Neutrophil (primary cell): Measurements from ENCODE around the gene ENAH.

Experiments used
- H3K27ac ChIP-seq: fragments of 200-600 bp; sonication (generic); 2 replicates; pipeline ENCODE4 v1.5.1; 2016; ENCODE audit warnings: mild to moderate bottlenecking, moderate library complexity
- H3K27me3 ChIP-seq: fragments of 200-600 bp; sonication (generic); 2 replicates; pipeline ENCODE4 v1.6.0; 2016; ENCODE audit warnings: mild to moderate bottlenecking
- H3K36me3 ChIP-seq: fragments of 200-600 bp; sonication (generic); 2 replicates; pipeline ENCODE4 v1.5.1; 2017
- H3K4me1 ChIP-seq, 2 experiments: fragments of 200-600 bp in 1 of 2; sonication (generic) in 1 of 2; 1 replicate in 1 of 2; 2 replicates in 1 of 2; pipeline versions ENCODE4 v1.5.1 to v1.6.1; 2013 to 2016; ENCODE audit warnings: low read depth in 1 of 2, low read length in 1 of 2, mild to moderate bottlenecking in 1 of 2, moderate library complexity in 1 of 2; ENCODE audit not compliant: control insufficient read depth in 1 of 2, insufficient read depth in 1 of 2
- H3K4me3 ChIP-seq, 2 experiments: fragments of 200-600 bp in 1 of 2; sonication (generic) in 1 of 2; 1 replicate in 1 of 2; 2 replicates in 1 of 2; pipeline ENCODE4 v1.5.1; 2013 to 2016; ENCODE audit warnings: low read depth in 1 of 2, low read length in 1 of 2, mild to moderate bottlenecking in 1 of 2, moderate library complexity in 1 of 2
- H3K9me3 ChIP-seq: fragments of 200-600 bp; sonication (generic); 2 replicates; pipeline ENCODE4 v1.5.1; 2016
- TF ChIP-seq, protein P1 (sequence below): fragments of 200-600 bp; sonication (generic); IDR thresholded peaks from 2 replicates; pipeline ENCODE4 v1.5.1; 2016; ENCODE audit warnings: antibody characterized with exemption

Gene ENAH

DNA sequence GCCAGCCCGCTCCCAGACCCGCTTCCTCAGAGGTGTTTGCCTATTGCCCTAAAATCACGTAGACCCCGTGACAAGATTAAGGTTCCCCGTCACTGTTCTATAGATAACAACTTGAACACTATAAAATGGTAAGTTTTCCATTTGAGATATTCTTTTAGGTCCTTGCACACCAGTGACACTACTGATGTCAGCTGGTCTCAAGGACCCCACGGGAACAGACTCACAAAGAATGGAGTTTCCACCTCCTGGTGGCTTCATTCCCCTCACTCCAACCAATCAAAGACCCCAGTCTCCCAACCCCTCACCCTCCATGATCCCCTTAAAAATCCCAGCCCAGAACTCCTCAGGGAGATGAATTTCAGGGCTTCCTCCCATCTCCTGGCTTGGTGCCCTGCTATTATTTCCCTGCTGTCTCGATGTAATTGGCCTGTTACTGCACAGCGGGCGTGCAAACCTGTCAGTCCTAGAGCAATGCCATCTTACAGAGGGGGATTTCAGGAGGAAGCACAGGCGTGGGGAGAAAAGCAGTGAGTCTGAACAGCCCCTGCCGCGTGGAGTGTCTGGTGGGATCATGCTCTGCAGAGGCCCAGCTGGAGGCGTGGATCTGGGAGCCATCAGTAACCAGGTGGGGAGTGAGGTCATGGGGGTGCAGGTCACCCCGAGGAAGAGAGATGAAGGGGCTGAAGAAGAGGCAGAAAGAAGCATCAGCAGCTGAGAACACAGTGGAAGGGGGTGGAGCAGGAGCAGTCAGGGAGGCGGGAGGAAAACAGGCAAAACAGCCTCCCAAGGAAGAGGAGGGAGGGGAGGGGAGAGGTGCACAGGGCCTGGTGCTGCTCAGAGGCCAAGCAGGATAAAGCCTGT lies 190.0 kb downstream of the ENAH start:
- H3K27ac ChIP-seq: no peak overlapping the region
- H3K9me3 ChIP-seq: no peaks in the 10 kb centered on the region
- no peaks in the 10 kb centered on the region for H3K27me3 ChIP-seq
- H3K4me1 ChIP-seq: peaks cover 23 to 30% of the 10 kb centered on the region in 2 experiments
- no peak overlapping the region for H3K4me3 ChIP-seq
- no peaks in the 10 kb centered on the region for H3K36me3 ChIP-seq
- TF ChIP-seq, protein P1, sequence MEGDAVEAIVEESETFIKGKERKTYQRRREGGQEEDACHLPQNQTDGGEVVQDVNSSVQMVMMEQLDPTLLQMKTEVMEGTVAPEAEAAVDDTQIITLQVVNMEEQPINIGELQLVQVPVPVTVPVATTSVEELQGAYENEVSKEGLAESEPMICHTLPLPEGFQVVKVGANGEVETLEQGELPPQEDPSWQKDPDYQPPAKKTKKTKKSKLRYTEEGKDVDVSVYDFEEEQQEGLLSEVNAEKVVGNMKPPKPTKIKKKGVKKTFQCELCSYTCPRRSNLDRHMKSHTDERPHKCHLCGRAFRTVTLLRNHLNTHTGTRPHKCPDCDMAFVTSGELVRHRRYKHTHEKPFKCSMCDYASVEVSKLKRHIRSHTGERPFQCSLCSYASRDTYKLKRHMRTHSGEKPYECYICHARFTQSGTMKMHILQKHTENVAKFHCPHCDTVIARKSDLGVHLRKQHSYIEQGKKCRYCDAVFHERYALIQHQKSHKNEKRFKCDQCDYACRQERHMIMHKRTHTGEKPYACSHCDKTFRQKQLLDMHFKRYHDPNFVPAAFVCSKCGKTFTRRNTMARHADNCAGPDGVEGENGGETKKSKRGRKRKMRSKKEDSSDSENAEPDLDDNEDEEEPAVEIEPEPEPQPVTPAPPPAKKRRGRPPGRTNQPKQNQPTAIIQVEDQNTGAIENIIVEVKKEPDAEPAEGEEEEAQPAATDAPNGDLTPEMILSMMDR: no peak

DNA sequence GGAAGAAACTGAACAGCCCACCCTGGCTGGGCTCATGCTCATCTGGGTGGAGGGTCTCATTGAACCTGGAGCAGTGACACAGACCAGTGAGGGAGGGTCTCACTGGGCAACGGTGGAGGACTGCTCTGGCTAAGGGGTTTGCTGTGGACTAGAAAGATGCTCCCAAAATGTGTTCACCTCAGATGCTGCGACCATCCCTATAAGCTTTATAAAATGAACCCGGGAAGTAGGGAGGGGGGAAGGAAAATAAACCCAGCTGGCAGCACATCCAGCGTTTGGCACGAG lies 190.6 kb downstream of the ENAH start:
- TF ChIP-seq, protein P1: no peak
- no peaks in the 10 kb centered on the region for H3K9me3 ChIP-seq
- no peaks in the 10 kb centered on the region for H3K36me3 ChIP-seq
- H3K27ac ChIP-seq: no peak overlapping the region
- H3K4me1 ChIP-seq: peaks cover 19 to 28% of the 10 kb centered on the region in 2 experiments
- H3K4me3 ChIP-seq: no peak overlapping the region
- no peaks in the 10 kb centered on the region for H3K27me3 ChIP-seq

DNA sequence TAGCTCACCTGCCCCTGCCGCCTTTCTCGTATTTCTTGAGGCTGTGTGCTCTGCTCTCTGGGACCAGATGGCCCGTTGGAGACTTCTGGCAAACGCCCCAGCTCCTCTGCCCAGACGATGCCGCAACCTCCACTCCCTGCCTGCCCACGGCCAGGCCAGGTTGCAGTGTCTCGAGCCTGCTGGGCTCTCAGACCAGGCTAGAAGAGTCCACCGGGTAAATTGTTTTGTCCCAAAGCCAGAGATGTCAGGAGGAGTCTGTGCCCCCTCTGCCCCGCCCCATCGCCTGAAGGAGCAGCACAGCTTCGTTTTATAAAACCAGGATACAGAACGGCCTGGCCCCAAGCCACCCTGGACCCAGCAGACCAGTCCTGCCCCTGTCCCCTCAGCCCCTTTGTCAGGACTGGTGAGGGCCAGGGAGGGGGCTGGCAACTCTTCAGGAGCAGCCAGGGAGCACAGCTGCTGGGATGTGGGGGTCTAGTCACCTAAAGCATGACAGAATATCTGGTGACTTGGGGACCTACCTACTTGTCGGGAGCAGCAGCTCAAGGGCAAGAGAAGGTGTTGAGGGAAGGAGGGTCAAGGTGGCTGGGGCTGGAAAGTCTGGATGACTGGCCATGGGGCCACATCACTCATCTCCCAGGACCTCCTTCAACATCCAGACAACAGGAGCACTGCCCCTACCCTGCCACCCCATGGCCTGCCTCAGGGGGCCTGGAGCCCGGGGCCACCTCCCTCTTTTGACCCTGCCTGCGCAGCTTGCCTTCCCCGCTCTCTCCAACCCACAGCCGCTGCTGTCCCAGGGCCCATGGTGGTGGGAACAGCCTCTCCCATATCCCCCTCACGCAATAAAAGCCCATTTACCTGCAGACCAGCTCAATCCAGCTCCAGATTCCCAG lies 191.1 kb downstream of the ENAH start:
- peaks cover 13 to 23% of the 10 kb centered on the region in 2 experiments for H3K4me1 ChIP-seq
- H3K36me3 ChIP-seq: no peaks in the 10 kb centered on the region
- TF ChIP-seq, protein P1: no peak
- no peak overlapping the region for H3K27ac ChIP-seq
- no peak overlapping the region for H3K4me3 ChIP-seq
- no peaks in the 10 kb centered on the region for H3K9me3 ChIP-seq
- no peaks in the 10 kb centered on the region for H3K27me3 ChIP-seq

DNA sequence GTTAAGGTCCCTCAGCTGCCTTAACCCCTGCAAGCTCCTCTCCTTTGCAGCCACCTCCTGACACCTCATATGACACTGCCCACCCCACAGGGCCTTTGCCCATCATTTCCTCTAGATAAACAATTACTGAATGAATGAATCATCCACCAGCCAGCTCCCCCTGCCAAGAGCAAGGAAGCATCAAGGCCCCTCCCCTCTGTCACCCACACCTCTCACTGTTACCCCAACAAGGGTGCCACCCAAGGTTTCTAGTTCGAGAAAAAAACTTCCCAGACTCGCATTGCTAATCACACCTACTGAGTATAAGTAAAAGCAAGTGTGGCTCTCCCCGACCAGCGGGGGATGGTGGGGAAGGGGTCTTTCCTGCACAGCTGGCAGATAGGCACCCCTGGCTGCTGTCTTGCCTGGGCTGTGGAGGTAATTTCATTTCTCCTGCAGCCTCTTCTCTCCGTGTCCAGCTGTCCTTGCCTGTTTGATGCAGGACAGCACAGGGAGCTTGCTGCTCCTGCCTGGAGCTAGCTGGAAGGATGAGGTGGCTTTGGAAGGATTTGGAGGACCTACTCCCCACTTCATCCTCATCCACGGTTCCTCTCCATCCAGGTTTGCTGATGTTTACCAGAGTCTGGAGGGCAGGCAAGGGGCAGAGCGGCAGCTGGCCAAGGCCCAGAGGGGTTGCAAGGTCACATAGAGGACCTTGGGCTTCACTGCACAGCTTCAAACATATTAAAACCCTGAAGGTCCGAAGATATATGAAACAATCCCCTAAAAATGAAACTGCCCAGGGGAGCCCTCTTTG lies 192.0 kb downstream of the ENAH start:
- Histone ChIP-seq H3K4me1 (peaks cover 9 to 16% of the 10 kb centered on the region in 2 experiments), H3K4me3 (no peak overlapping the region), H3K27ac (no peak overlapping the region), H3K9me3 (no peaks in the 10 kb centered on the region), H3K36me3 (no peaks in the 10 kb centered on the region), H3K27me3 (no peaks in the 10 kb centered on the region)
- TF ChIP-seq, protein P1: no peak

DNA sequence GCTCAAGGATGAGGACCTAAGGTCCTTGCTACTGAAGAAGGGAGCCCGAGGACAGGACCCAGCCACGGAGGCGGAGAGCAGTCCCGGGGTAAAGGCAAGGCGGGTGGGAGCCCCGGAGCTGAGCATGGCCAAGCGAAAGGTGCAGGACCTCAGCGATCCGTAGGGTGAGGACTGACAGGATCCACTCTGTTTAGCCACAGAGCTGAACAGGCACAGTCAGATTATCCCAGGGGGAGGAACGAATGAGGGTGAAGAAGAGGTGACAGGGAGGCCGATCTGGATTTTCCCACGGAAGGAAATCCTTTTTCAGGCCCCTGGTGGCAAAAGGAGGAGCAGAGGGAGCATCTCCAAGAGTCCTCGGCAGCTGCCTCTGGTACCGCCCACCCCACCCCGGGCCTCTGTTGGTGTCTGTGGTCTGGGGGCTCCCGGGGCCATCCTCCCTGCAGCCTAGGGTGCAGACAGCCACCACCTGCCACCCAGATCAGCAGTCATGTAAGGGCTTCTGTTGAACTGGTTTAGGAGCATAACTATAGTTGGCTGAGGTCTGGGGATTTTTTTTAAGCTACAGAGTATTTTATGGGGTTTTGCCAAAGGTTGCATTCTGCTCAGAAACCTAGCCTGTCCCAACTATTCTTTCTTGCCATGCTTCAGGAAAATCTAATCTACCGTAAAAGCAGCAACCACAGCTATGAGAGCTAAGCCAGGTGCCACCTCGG lies 192.7 kb downstream of the ENAH start:
- Histone ChIP-seq H3K4me1 (peaks cover 9 to 11% of the 10 kb centered on the region in 2 experiments), H3K4me3 (no peak overlapping the region), H3K27me3 (no peaks in the 10 kb centered on the region), H3K36me3 (no peaks in the 10 kb centered on the region), H3K9me3 (no peaks in the 10 kb centered on the region), H3K27ac (no peak overlapping the region)
- TF ChIP-seq, protein P1: no peak
